PC-3 (cell line): Measurements from ENCODE around the gene MELTF. TPM values are rescaled to one million over a fixed set of nuclear protein-coding genes. Genes with fewer than 3 reads are reported as not detected.

ENCODE experiments used
- ATAC-seq: fragments of 200-7000 bp; cut with Tn5 transposase; 2 replicates; pipeline ENCODE4 v1.9.1; 2020; ENCODE audit warnings: mild to moderate bottlenecking, moderate library complexity
- BruUV-seq: library from RNA; stranded (reverse); fragments of 400-500 nt; replicated peaks from 2 replicates; lab custom pipeline; 2021; lab: Mats Ljungman, UMichigan
- CTCF ChIA-PET: fragments of 300-600 bp; sonication (Branson Sonifier 250); formaldehyde crosslinking; loops from one replicate; lab custom pipeline; 2022; ENCODE audit warnings: antibody characterized with exemption; lab: Charles Lee
- POLR2A ChIA-PET: fragments of 300-600 bp; sonication (Branson Sonifier 250); formaldehyde crosslinking; loops from one replicate; lab custom pipeline; 2022; ENCODE audit warnings: antibody characterized with exemption; ENCODE audit not compliant: unreplicated experiment; lab: Charles Lee
- DNase-seq: peaks from one replicate; pipeline ENCODE4 v3.0.0-alpha.2; 2015
- H2AFZ ChIP-seq: fragments of 300-600 bp; sonication (generic); 2 replicates; pipeline ENCODE4 v1.6.0; 2016; ENCODE audit warnings: antibody characterized with exemption, low read length
- H3F3A ChIP-seq: fragments of 300-600 bp; sonication (generic); one replicate; pipeline ENCODE4 v1.6.0; 2017; ENCODE audit warnings: antibody characterized with exemption, low read length, control low read depth, mild to moderate bottlenecking; ENCODE audit not compliant: unreplicated experiment
- H3K27ac ChIP-seq: fragments of 300-600 bp; sonication (generic); 2 replicates; pipeline ENCODE4 v1.5.1; 2016; ENCODE audit warnings: mild to moderate bottlenecking, low read length
- H3K27me3 ChIP-seq: fragments of 300-600 bp; sonication (generic); 2 replicates; pipeline ENCODE4 v1.6.1; 2016; ENCODE audit warnings: low read length, mixed read lengths
- H3K36me3 ChIP-seq: fragments of 300-600 bp; sonication (generic); 2 replicates; pipeline ENCODE4 v1.6.1; 2016; ENCODE audit warnings: low read depth, mixed run types, low read length, mixed read lengths
- H3K4me1 ChIP-seq: fragments of 300-600 bp; sonication (generic); 2 replicates; pipeline ENCODE4 v1.5.1; 2016; ENCODE audit warnings: low read length; ENCODE audit not compliant: insufficient read depth
- H3K4me2 ChIP-seq: fragments of 300-600 bp; sonication (generic); 2 replicates; pipeline ENCODE4 v1.6.0; 2016; ENCODE audit warnings: low read length
- H3K4me3 ChIP-seq: fragments of 300-600 bp; sonication (generic); 2 replicates; pipeline ENCODE4 v1.5.1; 2016; ENCODE audit warnings: mild to moderate bottlenecking, low read length, mixed read lengths
- H3K79me2 ChIP-seq: fragments of 300-600 bp; sonication (generic); 2 replicates; pipeline ENCODE4 v1.6.1; 2017; ENCODE audit warnings: low read length, mixed read lengths
- H3K9ac ChIP-seq: fragments of 300-600 bp; sonication (generic); 2 replicates; pipeline ENCODE4 v1.6.0; 2016; ENCODE audit warnings: mild to moderate bottlenecking, low read length
- H3K9me2 ChIP-seq: fragments of 300-600 bp; sonication (generic); replicated peaks from 2 replicates; pipeline ENCODE4 v1.6.1; 2016; ENCODE audit warnings: mixed run types, low read length, mixed read lengths
- H3K9me3 ChIP-seq: fragments of 300-600 bp; sonication (generic); 2 replicates; pipeline ENCODE4 v1.6.1; 2016; ENCODE audit warnings: low read length, mixed read lengths
- H4K20me1 ChIP-seq: fragments of 300-600 bp; sonication (generic); 2 replicates; pipeline ENCODE4 v1.6.1; 2016; ENCODE audit warnings: low read length, mixed read lengths
- CTCF ChIP-seq: fragments of 300-600 bp; sonication (generic); conservative IDR thresholded peaks from 2 replicates; pipeline ENCODE4 v1.5.1; 2017; ENCODE audit warnings: antibody characterized with exemption, low read depth, mild to moderate bottlenecking, low read length
- EZH2 ChIP-seq: fragments of 300-600 bp; sonication (generic); IDR thresholded peaks from one replicate; pipeline ENCODE4 v1.6.1; 2017; ENCODE audit warnings: antibody characterized with exemption, mild to moderate bottlenecking, low read length; ENCODE audit not compliant: unreplicated experiment
- EZH2phosphoT487 ChIP-seq: fragments of 300-600 bp; sonication (generic); IDR thresholded peaks from 2 replicates; pipeline ENCODE4 v1.6.1; 2018; ENCODE audit warnings: mild to moderate bottlenecking, antibody characterized with exemption, low read length, borderline replicate concordance
- intact Hi-C: fragments of 100-400 bp; cut with micrococcal nuclease; formaldehyde crosslinking; loops from 2 replicates; pipeline ENCODE4 v1.9.0; 2023
- total RNA-seq: library from RNA; depleted of rRNA; stranded (reverse); fragments of >200 nt; gene quantifications from 2 replicates; pipeline ENCODE4 v1.2.3, GENCODE V29; 2014

The MELTF gene
- total RNA-seq, 1 experiment from 2014 or later: 40.6 TPM

GRCh38 chr3:196979545-196979944, 50.1 kb downstream of the MELTF start:
- no peak overlapping the region for H2AFZ ChIP-seq
- intact Hi-C loops: loop anchor here (2.0 kb wide), 1 partner anchor 49 kb away; the partner anchor contains the start of gene MELTF
- BruUV-seq: no TSS peak

GRCh38 chr3:196976941-196977340, 52.7 kb downstream of the MELTF start:
- Histone ChIP-seq H3K4me1 (no peaks in the 10 kb centered on the region), H3K79me2 (no peaks in the 10 kb centered on the region), H2AFZ (no peak overlapping the region), H4K20me1 (no peaks in the 10 kb centered on the region), H3K9ac (no peak overlapping the region), H3K4me2 (no peak overlapping the region), H3K36me3 (no peaks in the 10 kb centered on the region), H3K4me3 (no peak overlapping the region), H3K9me2 (no peaks in the 10 kb centered on the region), H3F3A (no peaks in the 10 kb centered on the region), H3K27me3 (no peaks in the 10 kb centered on the region), H3K9me3 (no peaks in the 10 kb centered on the region), H3K27ac (no peak overlapping the region)
- ChIA-PET POLR2A (no interaction called here), CTCF (no interaction called here)
- BruUV-seq: no TSS peak
- intact Hi-C loops: no loop called here
- DNase-seq: no peak
- no peak for TF ChIP-seq CTCF
- no peak for TF ChIP-seq EZH2
- no peak for TF ChIP-seq EZH2phosphoT487
- ATAC-seq: no peak

More at GRCh38 chr3:196979545-196979944, 50.1 kb downstream of the MELTF start:
- H3K9me3 ChIP-seq: 0 out of 2 replicates have a peak, but pooled peaks cover 3% of the 10 kb centered on the region
- no peaks in the 10 kb centered on the region for H3K4me1 ChIP-seq
- no peaks in the 10 kb centered on the region for H3K9me2 ChIP-seq
- TF ChIP-seq EZH2phosphoT487: no peak
- no peak for TF ChIP-seq EZH2
- no peak for TF ChIP-seq CTCF
- H3K36me3 ChIP-seq: no peaks in the 10 kb centered on the region
- no peaks in the 10 kb centered on the region for H3K79me2 ChIP-seq
- no peak overlapping the region for H3K4me2 ChIP-seq
- no peak overlapping the region for H3K27ac ChIP-seq
- H4K20me1 ChIP-seq: no peaks in the 10 kb centered on the region
- no peak overlapping the region for H3K9ac ChIP-seq
- no peaks in the 10 kb centered on the region for H3K27me3 ChIP-seq
- DNase-seq (no peak), ATAC-seq (no peak)
- H3K4me3 ChIP-seq: no peak overlapping the region
- no peaks in the 10 kb centered on the region for H3F3A ChIP-seq
- POLR2A ChIA-PET: no interaction called here
- CTCF ChIA-PET: no interaction called here

- intact Hi-C loops: no loop called here
- H3K4me3 ChIP-seq: no peak overlapping the region
- peaks cover 1% of the 10 kb centered on the region; the same call in 1 of the 2 replicates for H3K4me1 ChIP-seq
- H3K4me2 ChIP-seq: no peak overlapping the region
- CTCF ChIA-PET: interaction anchor here (0.5 kb wide), 1 partner anchor 59 kb away, joined by 6 read pairs; no protein-coding TSS in a partner anchor
- no peaks in the 10 kb centered on the region for H3K27me3 ChIP-seq
- TF ChIP-seq CTCF (no peak), EZH2phosphoT487 (no peak), EZH2 (no peak)
- H4K20me1 ChIP-seq: no peaks in the 10 kb centered on the region
- H3K9me2 ChIP-seq: no peaks in the 10 kb centered on the region
- no peaks in the 10 kb centered on the region for H3K9me3 ChIP-seq
- H3F3A ChIP-seq: no peaks in the 10 kb centered on the region
- no peaks in the 10 kb centered on the region for H3K79me2 ChIP-seq
- H3K27ac ChIP-seq: no peak overlapping the region
- H2AFZ ChIP-seq: no peak overlapping the region
- DNase-seq (no peak), ATAC-seq (no peak)
- POLR2A ChIA-PET: no interaction called here
- H3K36me3 ChIP-seq: no peaks in the 10 kb centered on the region
- H3K9ac ChIP-seq: no peak overlapping the region
- no TSS peak for BruUV-seq
Observed at GRCh38 chr3:196975349-196975748, 54.3 kb downstream of the MELTF start.
